ENCODE measurements around the gene GLG1. TPM values are rescaled to one million over a fixed set of nuclear protein-coding genes. Genes with fewer than 3 reads are reported as not detected.

The GLG1 gene
- total RNA-seq, 1 experiment from 2014 or later = 135 TPM

DNA sequence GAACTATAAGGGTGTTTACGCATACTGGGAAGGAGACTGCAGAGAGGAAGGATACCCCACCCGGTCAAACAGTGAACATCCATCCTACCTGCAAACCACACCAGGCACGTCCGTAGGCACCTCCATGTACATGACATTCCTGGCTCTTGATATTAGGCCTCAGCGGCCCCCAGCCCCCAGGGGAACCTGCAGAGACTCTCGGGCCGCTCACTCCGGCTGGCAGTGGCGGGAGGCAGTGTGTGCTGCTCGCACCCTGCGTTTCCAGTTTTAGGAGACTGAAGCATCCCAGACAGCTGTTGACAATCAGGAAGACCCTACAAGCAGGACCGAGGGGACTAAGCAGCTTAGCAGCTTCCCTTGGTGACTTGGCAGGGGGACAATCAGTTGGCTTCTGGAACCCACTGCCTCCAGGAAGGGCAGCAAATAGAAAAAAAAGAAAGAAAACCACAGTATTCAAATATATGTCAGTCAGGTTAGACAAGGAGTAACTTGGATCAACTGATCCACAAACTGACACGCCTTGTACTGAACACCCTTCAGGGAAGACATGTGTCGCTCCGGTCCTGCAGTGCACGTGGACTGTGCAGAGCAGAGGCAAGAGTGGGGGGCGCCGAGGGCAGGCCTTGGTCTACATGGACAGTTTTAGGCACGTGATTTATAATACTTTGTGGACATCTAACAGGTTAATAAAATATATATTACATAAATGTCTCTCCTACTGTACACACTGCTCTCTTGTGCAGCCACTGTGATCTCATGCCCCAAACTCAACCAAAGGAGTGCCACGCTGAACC, 155.8 kb downstream of the GLG1 start:
- Histone ChIP-seq H4K91ac (ENCODE audit: insufficient read length, low read depth, low read length) (no peak overlapping the region), H2AFZ (ENCODE audit: low read length) (no peak overlapping the region), H4K8ac (replicated peaks; ENCODE audit: insufficient read length, low read depth, low read length) (no peak overlapping the region), H4K20me1 (ENCODE audit: control insufficient read depth, insufficient read depth, insufficient read length) (no peaks in the 10 kb centered on the region), H3K14ac (ENCODE audit: insufficient read depth, low read length) (no peak overlapping the region), H3K9me3 (ENCODE audit: control insufficient read depth, low read depth, low read length) (no peaks in the 10 kb centered on the region), H3K4me2 (ENCODE audit: insufficient read depth, insufficient read length, low read length) (no peak overlapping the region), H3K23ac (ENCODE audit: insufficient read length, low read depth, low read length) (no peak overlapping the region), H3K18ac (ENCODE audit: insufficient read length, low read depth, low read length) (no peak overlapping the region), H3K56ac (ENCODE audit: insufficient read length, low read depth, low read length) (no peak overlapping the region), H3K4me1 (ENCODE audit: insufficient read depth, low read length) (no peaks in the 10 kb centered on the region), H3K4ac (ENCODE audit: low read depth, low read length) (no peak overlapping the region), H3K23me2 (ENCODE audit: insufficient read length, low read depth, low read length, poor library complexity, severe bottlenecking) (no peaks in the 10 kb centered on the region), H3K79me2 (ENCODE audit: insufficient read depth, low read length) (no peaks in the 10 kb centered on the region), H3K27ac (ENCODE audit: insufficient read length, low read depth, low read length) (no peak overlapping the region), H3T11ph (ENCODE audit: low read length) (no peak overlapping the region), H3K27me3 (ENCODE audit: insufficient read depth, low read length) (no peaks in the 10 kb centered on the region), H2BK5ac (ENCODE audit: insufficient read length, low read length) (no peak overlapping the region), H4K5ac (ENCODE audit: insufficient read length, low read depth, low read length) (no peak overlapping the region), H2BK15ac (ENCODE audit: low read depth, low read length) (no peak overlapping the region), H2BK20ac (ENCODE audit: low read depth, low read length, poor library complexity, severe bottlenecking) (no peak overlapping the region), H3K9ac (ENCODE audit: extremely low read depth, insufficient read length, low read length) (no peak overlapping the region), H2BK12ac (ENCODE audit: insufficient read length, low read depth, low read length) (no peak overlapping the region), H2BK120ac (ENCODE audit: low read depth, low read length, poor library complexity, severe bottlenecking) (no peak overlapping the region), H2AK5ac (ENCODE audit: insufficient read length, low read length) (no peak overlapping the region), H3K79me1 (ENCODE audit: insufficient read depth, low read depth, low read length, poor library complexity, severe bottlenecking) (no peaks in the 10 kb centered on the region)
- TF ChIP-seq, protein P1, sequence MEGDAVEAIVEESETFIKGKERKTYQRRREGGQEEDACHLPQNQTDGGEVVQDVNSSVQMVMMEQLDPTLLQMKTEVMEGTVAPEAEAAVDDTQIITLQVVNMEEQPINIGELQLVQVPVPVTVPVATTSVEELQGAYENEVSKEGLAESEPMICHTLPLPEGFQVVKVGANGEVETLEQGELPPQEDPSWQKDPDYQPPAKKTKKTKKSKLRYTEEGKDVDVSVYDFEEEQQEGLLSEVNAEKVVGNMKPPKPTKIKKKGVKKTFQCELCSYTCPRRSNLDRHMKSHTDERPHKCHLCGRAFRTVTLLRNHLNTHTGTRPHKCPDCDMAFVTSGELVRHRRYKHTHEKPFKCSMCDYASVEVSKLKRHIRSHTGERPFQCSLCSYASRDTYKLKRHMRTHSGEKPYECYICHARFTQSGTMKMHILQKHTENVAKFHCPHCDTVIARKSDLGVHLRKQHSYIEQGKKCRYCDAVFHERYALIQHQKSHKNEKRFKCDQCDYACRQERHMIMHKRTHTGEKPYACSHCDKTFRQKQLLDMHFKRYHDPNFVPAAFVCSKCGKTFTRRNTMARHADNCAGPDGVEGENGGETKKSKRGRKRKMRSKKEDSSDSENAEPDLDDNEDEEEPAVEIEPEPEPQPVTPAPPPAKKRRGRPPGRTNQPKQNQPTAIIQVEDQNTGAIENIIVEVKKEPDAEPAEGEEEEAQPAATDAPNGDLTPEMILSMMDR (conservative IDR thresholded peaks at IDR 0.05) = no peak
- WGBS (ENCODE audit: extremely low coverage, insufficient read length, low lambda C conversion rate) = no CpG with 5 or more reads among the region's 20 CpGs
- Mint-ChIP-seq H3K9me3 (no peaks in the 10 kb centered on the region), H3K27ac (no peak overlapping the region), H3K4me3 (no peak overlapping the region; a peak in 1 of 5 replicates), H3K36me3 (ENCODE audit: insufficient read depth in 1 of 3, low read depth in 3 of 3) (peaks cover 34 to 80% (median 56%) of the 10 kb centered on the region in 3 experiments; a peak in 6 of 7 replicates), H3K27me3 (ENCODE audit: low read depth) (no peaks in the 10 kb centered on the region), H3K4me1 (peaks cover 4 to 6% of the 10 kb centered on the region in 2 experiments; a peak in 2 of 4 replicates)
- no peak for DNase-seq

Measured in H9 (cell line).